SW480 (cell line): ENCODE results near the gene MARF1.
"Not testable (repeated sequence)": the region's sequence is repeated elsewhere in the genome, so short reads cannot be mapped to it uniquely, and the experiment has no call there.

Source experiments
- DNase-seq: peaks from one replicate; pipeline ENCODE4 v3.0.0-alpha.2; 2016; ENCODE audit warnings: low spot score

MARF1 gene

GRCh38 chr16:15653227-15653626, 10.3 kb upstream of the MARF1 start:
- DNase-seq: no peak

GRCh38 chr16:15652293-15653001, 9.5 kb upstream of the MARF1 start:
- DNase-seq: no peak

- no peak for DNase-seq
These were observed 7.8 kb upstream of the MARF1 start for GRCh38 chr16:15650698-15651171.

GRCh38 chr16:15650019-15650697, 7.2 kb upstream of the MARF1 start, which contains the start of gene NDE1:
Gene NDE1, plus strand, starts transcription at chr16:15650245. Its CDS starts 14,534 bp downstream, at chr16:15664779.
- peak; percentile 84 for DNase-seq

- DNase-seq: no peak
These were observed 6.7 kb upstream of the MARF1 start for GRCh38 chr16:15649727-15650018.

GRCh38 chr16:15649311-15649710, 6.4 kb upstream of the MARF1 start:
- DNase-seq: not testable (repeated sequence)

GRCh38 chr16:15648135-15648730, 5.3 kb upstream of the MARF1 start:
- no peak for DNase-seq

- no peak for DNase-seq
These were observed 4.5 kb upstream of the MARF1 start for GRCh38 chr16:15647294-15648014.

- not testable (repeated sequence) for DNase-seq
These were observed 3.8 kb upstream of the MARF1 start for GRCh38 chr16:15646557-15647293.

GRCh38 chr16:15644962-15645465, 2.1 kb upstream of the MARF1 start:
- DNase-seq: peak; percentile 66

- peak; percentile 88 for DNase-seq
These were observed 1.5 kb upstream of the MARF1 start for GRCh38 chr16:15644267-15644961.

GRCh38 chr16:15643946-15644250, 944 bp upstream of the MARF1 start:
- no peak for DNase-seq

- peak; percentile 84 for DNase-seq
These were observed 352 bp downstream of the MARF1 start for GRCh38 chr16:15642557-15643047.

GRCh38 chr16:15641753-15642556, 999 bp downstream of the MARF1 start:
- DNase-seq: no peak

GRCh38 chr16:15640966-15641365, 2.0 kb downstream of the MARF1 start:
- DNase-seq: no peak

GRCh38 chr16:15639061-15639568, 3.8 kb downstream of the MARF1 start:
- no peak for DNase-seq

GRCh38 chr16:15636392-15636873, 6.5 kb downstream of the MARF1 start:
- DNase-seq: no peak

GRCh38 chr16:15635926-15636325, 7.0 kb downstream of the MARF1 start:
- no peak for DNase-seq

- no peak for DNase-seq
These were observed 11.1 kb downstream of the MARF1 start for GRCh38 chr16:15631730-15632409.
